H1 (cell line): ENCODE measurements around the gene N4BP3. TPM values are rescaled to one million over a fixed set of nuclear protein-coding genes. Genes with fewer than 3 reads are reported as not detected.

Experiments
- CTCF ChIA-PET: fragments of 300-600 bp; sonication (Branson Sonifier 250); formaldehyde crosslinking; loops from one replicate; lab custom pipeline; 2021; ENCODE audit not compliant: partially characterized antibody; lab: Charles Lee
- POLR2A ChIA-PET: fragments of 300-600 bp; sonication (Branson Sonifier 250); formaldehyde crosslinking; loops from one replicate; lab custom pipeline; 2021; ENCODE audit warnings: inconsistent platforms; ENCODE audit not compliant: partially characterized antibody; lab: Charles Lee
- DNase-seq, 2 experiments: peaks; one replicate each; pipeline versions ENCODE4 v3.0.0 to v3.0.0-alpha.2; 2010 to 2022; ENCODE audit warnings: low spot score in 2 of 2, low read depth in 1 of 2, mixed read lengths in 1 of 2
- FAIRE-seq: peaks from 2 replicates; lab custom pipeline; 2011; peaks lifted over from hg19 to GRCh38; lab: Jason Lieb, UNC
- H2AFZ ChIP-seq: 2 replicates; pipeline ENCODE4 v1.8.1; 2012; ENCODE audit warnings: low read length, inconsistent platforms
- H2AK5ac ChIP-seq: 2 replicates; pipeline ENCODE4 v1.6.1; 2013; ENCODE audit warnings: low read depth, low read length
- H2BK120ac ChIP-seq: replicated peaks from 2 replicates; pipeline ENCODE3; 2013; ENCODE audit warnings: low read depth, low read length, inconsistent platforms
- H2BK12ac ChIP-seq: 2 replicates; pipeline ENCODE4 v1.6.1; 2013; ENCODE audit warnings: low read depth, low read length
- H2BK15ac ChIP-seq: 2 replicates; pipeline ENCODE4 v1.6.1; 2013; ENCODE audit warnings: low read length
- H2BK20ac ChIP-seq: 2 replicates; pipeline ENCODE4 v1.6.1; 2013; ENCODE audit warnings: low read length
- H2BK5ac ChIP-seq: 2 replicates; pipeline ENCODE4 v1.6.1; 2013; ENCODE audit warnings: low read depth, low read length
- H3K14ac ChIP-seq: 2 replicates; pipeline ENCODE4 v1.6.1; 2013; ENCODE audit warnings: inconsistent platforms; ENCODE audit not compliant: insufficient read length
- H3K18ac ChIP-seq: 2 replicates; pipeline ENCODE4 v1.6.1; 2013; ENCODE audit warnings: low read length; ENCODE audit errors: extremely low read depth
- H3K23ac ChIP-seq: 2 replicates; pipeline ENCODE4 v1.6.1; 2013; ENCODE audit warnings: inconsistent platforms; ENCODE audit not compliant: insufficient read length
- H3K23me2 ChIP-seq: 2 replicates; pipeline ENCODE4 v1.6.1; 2013; ENCODE audit warnings: low read depth, low read length
- H3K27ac ChIP-seq: 2 replicates; pipeline ENCODE4 v1.6.1; 2011; ENCODE audit warnings: low read depth, low read length, inconsistent platforms
- H3K27me3 ChIP-seq, 4 experiments: replicated peaks in 1 of 4; 1 replicate in 1 of 4; 2 replicates in 3 of 4; pipeline versions ENCODE4 v1.6.1 to v1.8.1; 2011 to 2013; ENCODE audit warnings: low read length in 3 of 4, mild to moderate bottlenecking in 3 of 4, inconsistent platforms in 2 of 4, mixed read lengths in 2 of 4, moderate library complexity in 1 of 4; ENCODE audit not compliant: control insufficient read depth in 3 of 4, insufficient read depth in 3 of 4; ENCODE audit errors: extremely low read depth in 1 of 4
- H3K36me3 ChIP-seq, 4 experiments: 2 replicates each; pipeline versions ENCODE4 v1.6.1 to v1.8.1; 2011 to 2013; ENCODE audit warnings: mild to moderate bottlenecking in 4 of 4, low read length in 3 of 4, moderate library complexity in 2 of 4, control low read depth in 1 of 4, inconsistent platforms in 1 of 4; ENCODE audit not compliant: insufficient read depth in 4 of 4, control insufficient read depth in 2 of 4
- H3K4ac ChIP-seq: replicated peaks from 2 replicates; pipeline ENCODE3; 2013; ENCODE audit warnings: low read length, low read depth, mixed read lengths, inconsistent platforms; ENCODE audit not compliant: insufficient read length
- H3K4me1 ChIP-seq, 4 experiments: replicated peaks in 1 of 4; 1 replicate in 1 of 4; 2 replicates in 3 of 4; pipeline versions ENCODE4 v1.6.1 to v1.8.1; 2011 to 2013; ENCODE audit warnings: low read length in 3 of 4, inconsistent platforms in 2 of 4, mixed read lengths in 1 of 4; ENCODE audit not compliant: insufficient read depth in 4 of 4, control insufficient read depth in 3 of 4
- H3K4me2 ChIP-seq, 2 experiments: 2 replicates each; pipeline versions ENCODE4 v1.6.1 to v1.8.1; 2011 to 2013; ENCODE audit warnings: low read depth in 2 of 2, low read length in 2 of 2, control low read depth in 1 of 2, inconsistent platforms in 1 of 2, mild to moderate bottlenecking in 1 of 2; ENCODE audit not compliant: insufficient read depth in 1 of 2
- H3K4me3 ChIP-seq, 4 experiments: fragments of 200-600, 300-600 bp in 1 of 4; sonication (generic), shearing (Covaris generic), sonication (Bioruptor Twin) in 1 of 4; 2 replicates each; pipeline versions ENCODE4 v1.5.1 to v1.8.1; 2011 to 2016; ENCODE audit warnings: low read length in 4 of 4, low read depth in 3 of 4, control low read depth in 2 of 4, inconsistent platforms in 2 of 4, mild to moderate bottlenecking in 2 of 4, mixed read lengths in 1 of 4, moderate library complexity in 1 of 4; ENCODE audit not compliant: insufficient read depth in 2 of 4; ENCODE audit errors: extremely low read depth in 1 of 4
- H3K56ac ChIP-seq: replicated peaks from 2 replicates; pipeline ENCODE3; 2013; ENCODE audit warnings: low read depth, mild to moderate bottlenecking, mixed read lengths, low read length, inconsistent platforms; ENCODE audit not compliant: insufficient read length
- H3K79me1 ChIP-seq: 2 replicates; pipeline ENCODE4 v1.6.1; 2013; ENCODE audit warnings: low read depth, low read length, control low read depth
- H3K79me2 ChIP-seq, 2 experiments: 2 replicates each; pipeline versions ENCODE4 v1.6.1 to v1.8.1; 2012 to 2013; ENCODE audit warnings: low read length in 2 of 2, mild to moderate bottlenecking in 2 of 2, inconsistent platforms in 1 of 2; ENCODE audit not compliant: insufficient read depth in 2 of 2, control insufficient read depth in 1 of 2
- H3K9ac ChIP-seq, 4 experiments: replicated peaks in 1 of 4; 1 replicate in 1 of 4; 2 replicates in 3 of 4; pipeline versions ENCODE4 v1.6.1 to v1.8.1; 2011 to 2013; ENCODE audit warnings: low read depth in 3 of 4, low read length in 3 of 4, control low read depth in 2 of 4, mild to moderate bottlenecking in 2 of 4, moderate library complexity in 2 of 4, inconsistent platforms in 1 of 4; ENCODE audit errors: extremely low read depth in 1 of 4
- H3K9me3 ChIP-seq, 2 experiments: 2 replicates each; pipeline versions ENCODE4 v1.6.1 to v1.8.1; 2012 to 2013; ENCODE audit warnings: mild to moderate bottlenecking in 2 of 2, moderate library complexity in 2 of 2, control low read depth in 1 of 2, inconsistent platforms in 1 of 2, low read depth in 1 of 2, low read length in 1 of 2, mixed read lengths in 1 of 2; ENCODE audit not compliant: insufficient read depth in 2 of 2
- H4K20me1 ChIP-seq, 2 experiments: replicated peaks in 1 of 2; 2 replicates each; pipeline versions ENCODE3 to v1.8.1; 2011 to 2013; ENCODE audit warnings: inconsistent platforms in 2 of 2, low read length in 2 of 2, mild to moderate bottlenecking in 1 of 2; ENCODE audit not compliant: insufficient read depth in 2 of 2, control insufficient read depth in 1 of 2
- H4K5ac ChIP-seq: 2 replicates; pipeline ENCODE4 v1.6.1; 2013; ENCODE audit warnings: low read length, low read depth, mixed read lengths, inconsistent platforms; ENCODE audit not compliant: insufficient read length
- H4K8ac ChIP-seq: 2 replicates; pipeline ENCODE4 v1.8.0; 2013; ENCODE audit warnings: mild to moderate bottlenecking, moderate library complexity, low read length, inconsistent platforms; ENCODE audit not compliant: insufficient read depth; ENCODE audit errors: extremely low read depth
- H4K91ac ChIP-seq: replicated peaks from 2 replicates; pipeline ENCODE3; 2013; ENCODE audit warnings: low read length, mixed read lengths, inconsistent platforms; ENCODE audit not compliant: insufficient read length
- ASH2L ChIP-seq: fragments of 200-600, 300-600 bp; sonication (generic); IDR thresholded peaks from one replicate; pipeline ENCODE4 v1.7.1; 2017; ENCODE audit warnings: low read length
- CEBPB ChIP-seq: IDR thresholded peaks from 2 replicates; pipeline ENCODE4 v1.6.1; 2012; ENCODE audit warnings: low read depth, low read length
- EP300 ChIP-seq, 2 experiments: IDR thresholded peaks; 1 replicate in 1 of 2; 2 replicates in 1 of 2; pipeline ENCODE4 v1.6.1; 2011 to 2012; ENCODE audit warnings: low read depth in 2 of 2, low read length in 2 of 2, mild to moderate bottlenecking in 2 of 2, borderline replicate concordance in 1 of 2, inconsistent platforms in 1 of 2, moderate library complexity in 1 of 2
- GTF2F1 ChIP-seq: IDR thresholded peaks from 2 replicates; pipeline ENCODE4 v1.6.1; 2012; ENCODE audit warnings: low read depth, low read length, improper control_type of control experiment, borderline replicate concordance
- HDAC2 ChIP-seq, 2 experiments: fragments of 300-600 bp in 1 of 2; sonication (generic) in 1 of 2; IDR thresholded peaks; 2 replicates each; pipeline ENCODE4 v1.6.1; 2011 to 2012; ENCODE audit warnings: low read depth in 2 of 2, low read length in 2 of 2, mild to moderate bottlenecking in 2 of 2, moderate library complexity in 2 of 2, borderline replicate concordance in 1 of 2, inconsistent platforms in 1 of 2
- KDM4A ChIP-seq: IDR thresholded peaks from one replicate; pipeline ENCODE4 v1.7.1; 2012; ENCODE audit warnings: low read depth, mild to moderate bottlenecking, moderate library complexity, low read length, inconsistent platforms; ENCODE audit not compliant: severe bottlenecking
- KDM5A ChIP-seq: fragments of 200-600 bp; IDR thresholded peaks from 2 replicates; pipeline ENCODE4 v1.7.1; 2012; ENCODE audit warnings: mild to moderate bottlenecking, low read length, inconsistent platforms, mixed read lengths
- MAFK ChIP-seq: IDR thresholded peaks from 2 replicates; pipeline ENCODE4 v1.6.1; 2012; ENCODE audit warnings: low read depth, mild to moderate bottlenecking, improper control_type of control experiment, low read length
- RFX5 ChIP-seq: IDR thresholded peaks from 2 replicates; pipeline ENCODE4 v1.6.1; 2011; ENCODE audit warnings: low read depth, low read length, improper control_type of control experiment, borderline replicate concordance
- RXRA ChIP-seq: IDR thresholded peaks from 2 replicates; pipeline ENCODE4 v1.6.1; 2011; ENCODE audit warnings: low read depth, mild to moderate bottlenecking, low read length, moderate library complexity; ENCODE audit not compliant: insufficient read depth
- SP4 ChIP-seq: IDR thresholded peaks from 2 replicates; pipeline ENCODE4 v1.6.1; 2012; ENCODE audit warnings: low read length, inconsistent platforms
- WGBS, 2 experiments: shearing (Covaris generic) in 1 of 2; methylation state at CpG; one replicate each; pipeline versions ENCODE4 v1.1.6 to v1.1.7; 2013 to 2015; ENCODE audit warnings: low lambda C conversion rate in 2 of 2, mixed read lengths in 2 of 2, inconsistent platforms in 1 of 2, low coverage in 1 of 2, missing lambda C conversion rate in 1 of 2; ENCODE audit not compliant: insufficient replicate concordance in 2 of 2, insufficient coverage in 1 of 2, insufficient read length in 1 of 2; ENCODE audit errors: extremely low coverage in 1 of 2, missing lambda C conversion rate in 1 of 2; 5-methylcytosine and 5-hydroxymethylcytosine counted together
- polyA plus RNA-seq, 7 experiments: library from polyadenylated mRNA; depleted of rRNA in 3 of 7; stranded (reverse) in 5 of 7; unstranded in 2 of 7; fragments of >200 nt in 5 of 7; fragments of 200-250 nt in 2 of 7; gene quantifications; 1 replicate in 5 of 7; 2 replicates in 1 of 7; 4 replicates in 1 of 7; pipeline versions ENCODE4 v1.2.1 to v1.2.3, GENCODE V29; 2011 to 2013; ENCODE audit warnings: missing spikeins in 2 of 7, mixed read lengths in 2 of 7
- total RNA-seq: library from RNA; stranded (reverse); fragmentation: NEBNext Ultra II Directional; extraction: Animal tissue kit (Norgen Biotek cat#: 25700); gene quantifications from 2 replicates; pipeline ENCODE4 v1.2.1, GENCODE V29; 2021
- TF ChIP-seq, protein P1 (sequence below): IDR thresholded peaks from 2 replicates; pipeline ENCODE4 v1.6.1; 2012; ENCODE audit warnings: low read length, inconsistent platforms

N4BP3 gene
- total and polyA plus RNA-seq, 2 of the 8 experiments (the other 6 are each of a cell fraction or from before 2014, with no cell fraction given) = 13.1 to 39.2 TPM

DNA sequence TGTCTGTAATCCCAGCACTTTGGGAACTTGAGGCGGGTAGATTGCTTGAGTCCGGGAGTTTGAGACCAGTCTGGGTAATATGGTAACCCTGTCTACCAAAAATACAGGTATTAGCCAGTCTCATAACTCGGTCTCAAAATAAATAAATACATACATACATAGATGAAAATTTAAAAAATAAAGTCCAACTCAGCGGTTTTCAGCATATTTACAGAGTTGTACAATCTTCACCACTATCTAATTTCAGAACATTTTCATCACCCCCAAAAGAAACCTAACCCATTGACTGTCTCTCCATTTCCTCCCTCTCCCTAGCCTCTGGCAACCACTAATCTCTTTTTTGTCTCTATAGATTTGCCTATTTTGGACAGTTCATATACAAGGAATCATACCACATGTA lies 28.2 kb downstream of the N4BP3 start:
- Histone ChIP-seq H3K79me1 (peaks cover 5% of the 10 kb centered on the region; the same call in 1 of the 2 replicates), H3K27me3 (no peaks in the 10 kb centered on the region), H2BK5ac (no peak overlapping the region), H3K4me3 (no peak overlapping the region), H4K20me1 (peaks cover 3 to 22% of the 10 kb centered on the region in 2 experiments), H2AFZ (no peak overlapping the region), H4K8ac (no peak overlapping the region), H2BK12ac (no peak overlapping the region), H2BK120ac (no peak overlapping the region), H3K23me2 (no peaks in the 10 kb centered on the region), H2BK20ac (no peak overlapping the region), H3K4me1 (peaks cover 0 to 2% (median 0%) of the 10 kb centered on the region in 4 experiments; a peak in 3 of 7 replicates), H4K5ac (no peak overlapping the region), H3K9ac (no peak overlapping the region), H3K27ac (no peak overlapping the region), H3K4me2 (no peak overlapping the region), H3K23ac (no peak overlapping the region), H3K79me2 (peaks cover 0 to 5% of the 10 kb centered on the region in 2 experiments; a peak in 1 of 4 replicates), H2BK15ac (no peak overlapping the region), H3K18ac (no peak overlapping the region), H2AK5ac (no peak overlapping the region), H3K56ac (no peak overlapping the region), H3K14ac (no peak overlapping the region), H3K4ac (no peak overlapping the region), H3K9me3 (no peaks in the 10 kb centered on the region), H3K36me3 (peaks cover 10 to 76% (median 41%) of the 10 kb centered on the region in 4 experiments), H4K91ac (no peak overlapping the region)
- WGBS, 2 experiments = 95% methylated on average over 4 of the region's 4 CpGs; no CpG with 5 or more reads in 1 of the 2 experiments
- DNase-seq (no peak), FAIRE-seq (no peak)
- POLR2A ChIA-PET = interaction anchor here (1.0 to 40.7 kb wide), 7 partner anchors 7 to 63 kb away, joined by 3 to 1250 read pairs (median 16); partner anchors contain the start of genes HNRNPAB, N4BP3, NHP2 and RMND5B
- CTCF ChIA-PET = interaction anchor here (0.7 to 24.6 kb wide), 4 partner anchors 10 to 86 kb away, joined by 3 to 515 read pairs (median 6); no protein-coding TSS in a partner anchor
- TF ChIP-seq RFX5 (no peak), ASH2L (no peak), HDAC2 (IDR thresholded peaks at IDR 0.05; ENCODE audit: borderline replicate concordance in 1 of 2, low read depth in 2 of 2, low read length in 2 of 2) (no peak), MAFK (no peak), KDM5A (no peak), KDM4A (no peak), SP4 (no peak), GTF2F1 (no peak), CEBPB (no peak), RXRA (no peak), EP300 (IDR thresholded peaks at IDR 0.05; ENCODE audit: borderline replicate concordance in 1 of 2, low read depth in 2 of 2, low read length in 2 of 2) (no peak)
- TF ChIP-seq, protein P1, sequence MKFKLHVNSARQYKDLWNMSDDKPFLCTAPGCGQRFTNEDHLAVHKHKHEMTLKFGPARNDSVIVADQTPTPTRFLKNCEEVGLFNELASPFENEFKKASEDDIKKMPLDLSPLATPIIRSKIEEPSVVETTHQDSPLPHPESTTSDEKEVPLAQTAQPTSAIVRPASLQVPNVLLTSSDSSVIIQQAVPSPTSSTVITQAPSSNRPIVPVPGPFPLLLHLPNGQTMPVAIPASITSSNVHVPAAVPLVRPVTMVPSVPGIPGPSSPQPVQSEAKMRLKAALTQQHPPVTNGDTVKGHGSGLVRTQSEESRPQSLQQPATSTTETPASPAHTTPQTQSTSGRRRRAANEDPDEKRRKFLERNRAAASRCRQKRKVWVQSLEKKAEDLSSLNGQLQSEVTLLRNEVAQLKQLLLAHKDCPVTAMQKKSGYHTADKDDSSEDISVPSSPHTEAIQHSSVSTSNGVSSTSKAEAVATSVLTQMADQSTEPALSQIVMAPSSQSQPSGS = no peak
